ENCODE data around the gene RDH8.

Gene RDH8

GRCh38 chr19:10043286-10043927, 30.1 kb downstream of the RDH8 start:
- no peak for DNase-seq

DNA sequence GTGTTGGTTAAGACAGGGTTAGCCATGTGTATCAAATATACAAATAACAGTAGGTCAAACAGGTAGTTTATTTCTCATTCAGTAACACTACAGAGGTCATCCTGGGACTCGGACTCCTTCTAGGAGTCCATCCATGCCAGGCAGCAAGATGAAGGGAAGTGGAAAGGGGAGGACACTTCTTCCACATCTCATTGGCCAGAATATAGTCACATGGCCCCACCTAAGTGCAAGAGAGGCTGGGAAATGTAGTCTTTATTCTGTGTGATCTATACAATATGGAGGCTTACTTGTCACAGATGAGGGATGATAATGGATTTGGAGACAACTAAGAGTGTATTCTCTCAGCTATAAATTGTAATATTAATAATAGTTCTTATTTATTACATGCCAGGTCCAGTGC, 31.1 kb downstream of the RDH8 start:
- no peak for DNase-seq

DNA sequence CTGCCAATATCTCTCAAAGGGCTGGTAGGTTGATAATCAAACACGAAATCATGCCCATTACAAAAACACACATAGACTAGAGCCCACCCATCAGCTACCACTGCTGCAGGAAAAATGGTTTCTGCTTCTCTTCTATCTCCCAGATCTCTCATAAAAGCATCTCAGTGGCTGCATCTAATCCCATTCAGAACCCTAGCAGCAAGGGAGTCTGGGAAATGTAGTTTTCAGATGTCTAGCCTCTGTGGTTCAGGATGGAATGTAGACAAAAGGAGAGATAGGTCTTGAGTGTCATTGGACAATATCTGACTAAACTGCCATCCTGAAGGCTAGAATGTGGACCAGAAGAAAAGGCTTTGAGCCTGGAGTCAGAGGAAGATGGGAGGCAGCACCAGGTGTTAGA, 32.1 kb downstream of the RDH8 start:
- DNase-seq = no peak

GRCh38 chr19:10049626-10050025, 36.3 kb downstream of the RDH8 start:
- DNase-seq = no peak

- DNase-seq = no peak
These were observed 39.5 kb downstream of the RDH8 start for GRCh38 chr19:10052602-10053360.

DNA sequence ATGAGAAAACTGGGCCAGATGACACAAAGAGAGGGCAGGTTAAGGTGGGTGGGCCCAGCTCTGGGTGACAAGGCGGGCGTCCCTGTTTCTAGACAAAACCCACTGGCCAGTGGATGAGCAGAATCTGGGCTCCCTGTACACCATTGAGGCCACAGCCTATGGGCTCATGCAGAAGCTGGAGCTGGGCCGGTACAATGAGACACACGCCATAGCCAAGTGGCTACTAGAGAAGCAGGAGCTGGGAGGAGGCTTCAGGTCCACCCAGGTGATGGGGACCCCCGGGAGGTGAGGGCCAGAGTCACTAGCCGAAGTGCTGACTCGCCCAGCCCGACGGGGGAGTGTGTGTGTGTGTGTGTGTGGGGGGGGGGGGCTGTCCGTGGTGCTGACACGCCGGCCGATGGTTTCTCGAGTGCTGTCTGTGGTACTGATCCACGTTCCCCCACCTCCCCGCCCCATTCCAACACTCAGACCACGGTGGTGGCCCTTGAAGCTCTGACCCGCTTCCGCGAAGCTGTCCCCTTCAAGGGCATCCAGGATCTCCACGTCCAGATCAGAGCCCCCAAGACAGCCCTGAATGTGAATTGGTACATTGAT, 48.5 kb downstream of the RDH8 start:
- no peak for DNase-seq

DNA sequence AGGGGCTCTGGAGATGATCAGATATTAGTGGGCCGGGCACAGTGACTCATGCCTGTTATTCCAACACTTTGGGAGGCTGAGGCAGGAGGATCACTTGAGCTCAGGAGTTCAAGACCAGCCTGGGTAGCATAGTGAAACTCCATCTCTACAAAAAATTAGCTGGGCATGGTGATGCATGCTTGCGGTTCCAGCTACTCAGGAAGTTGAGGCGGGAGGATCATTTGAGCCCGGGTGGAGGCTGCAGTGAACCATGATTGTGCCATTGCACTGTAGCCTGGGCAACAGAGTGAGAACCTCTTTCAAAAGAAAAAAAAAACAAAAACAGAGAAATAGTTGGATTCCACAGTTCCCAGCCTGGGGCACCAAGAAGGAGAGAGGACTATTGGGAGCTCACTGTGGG, 54.9 kb downstream of the RDH8 start:
- DNase-seq = peak; percentile 11

DNA sequence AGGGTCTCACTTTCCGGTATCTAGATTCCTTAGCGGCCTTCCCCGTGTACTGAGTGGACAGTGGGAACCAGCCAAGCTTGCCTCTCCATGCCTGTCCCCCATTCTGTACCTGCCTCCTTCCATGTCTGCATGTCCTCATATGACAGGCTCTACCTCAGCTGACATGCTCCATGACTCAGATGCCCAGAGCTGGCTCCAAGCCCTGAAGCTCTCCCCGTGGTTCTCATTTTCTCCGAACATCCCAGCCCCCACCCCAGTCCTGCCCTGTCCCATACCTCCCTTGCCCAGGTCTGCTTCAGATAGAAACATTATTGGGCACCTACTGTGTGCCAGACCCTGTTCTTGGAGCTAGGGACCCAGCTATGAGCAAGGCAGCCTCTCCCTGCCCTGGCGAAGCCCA, 55.8 kb downstream of the RDH8 start:
- DNase-seq = no peak

DNA sequence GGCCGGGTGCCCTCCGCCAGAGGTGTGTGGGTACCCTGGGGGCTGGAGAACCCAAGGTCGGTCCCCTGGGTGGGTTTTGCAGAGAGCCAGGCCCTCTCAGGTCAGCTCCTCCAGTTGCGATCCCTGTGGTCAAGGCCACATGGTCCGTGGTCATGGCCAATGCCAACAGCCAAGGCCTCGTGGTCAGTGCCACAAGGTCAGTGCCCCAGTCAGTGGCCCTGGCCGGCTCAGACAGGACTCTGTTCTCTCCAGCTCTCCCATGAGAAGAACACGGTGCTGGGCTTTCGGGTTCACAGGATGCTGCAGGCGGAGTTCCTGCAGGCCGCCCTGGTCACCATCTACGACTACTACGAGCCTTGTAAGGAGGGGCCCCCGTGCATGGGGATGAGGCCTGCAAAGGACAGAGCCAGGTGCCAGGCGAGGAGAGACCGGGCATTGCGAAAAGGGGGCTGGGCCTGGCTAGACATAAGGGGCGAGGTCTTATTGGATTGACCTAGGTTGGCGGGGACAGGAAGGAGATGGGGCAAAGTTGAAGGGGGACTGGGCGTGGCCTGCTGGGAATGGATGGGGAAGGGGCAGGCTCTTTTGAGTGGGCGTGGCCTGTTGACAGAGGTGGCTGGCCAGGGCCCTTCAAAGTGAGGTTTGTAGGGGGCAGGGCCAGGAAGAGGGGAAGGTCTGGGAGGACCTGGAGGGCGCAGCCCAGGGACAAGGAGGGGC, 57.6 kb downstream of the RDH8 start:
- DNase-seq = no peak

All from central memory CD4-positive, alpha-beta T cell (primary cell).